HEK293 (cell line): ENCODE results near the gene CACNG4.

Source experiments
- CTCF ChIA-PET: fragments of 350-600 bp; formaldehyde crosslinking; extraction: SDS; loops from one replicate; lab custom pipeline; 2021; ENCODE audit warnings: antibody characterized with exemption; lab: Yijun Ruan, JAX
- POLR2A ChIA-PET: fragments of 300-600 bp; formaldehyde crosslinking; extraction: SDS; loops from one replicate; lab custom pipeline; 2020; ENCODE audit warnings: antibody characterized with exemption, inconsistent platforms; lab: Yijun Ruan, JAX
- H3K27ac ChIP-seq: fragments of 200-500 bp; sonication (Bioruptor generic); 2 replicates; pipeline ENCODE4 v1.5.1; 2014; ENCODE audit warnings: low read depth, low read length, control low read depth, inconsistent platforms; ENCODE audit errors: extremely low read depth
- H3K36me3 ChIP-seq, 2 experiments: fragments of 200-500 bp in 1 of 2; sonication (Bioruptor generic) in 1 of 2; 1 replicate in 1 of 2; 2 replicates in 1 of 2; pipeline ENCODE4 v1.5.1; 2014 to 2017; ENCODE audit warnings: inconsistent platforms in 2 of 2, low read length in 2 of 2; ENCODE audit not compliant: control insufficient read depth in 2 of 2, insufficient read depth in 1 of 2
- H3K4me1 ChIP-seq: fragments of 200-500 bp; sonication (Bioruptor generic); 2 replicates; pipeline ENCODE4 v1.5.1; 2014; ENCODE audit warnings: mild to moderate bottlenecking, low read length, inconsistent platforms; ENCODE audit not compliant: control insufficient read depth, insufficient read depth
- H3K4me3 ChIP-seq: 2 replicates; pipeline ENCODE4 v1.5.1; 2011; ENCODE audit warnings: low read depth, mild to moderate bottlenecking, control low read depth, low read length, moderate library complexity
- H3K9me3 ChIP-seq: fragments of 200-500 bp; sonication (Bioruptor generic); 2 replicates; pipeline ENCODE4 v1.5.1; 2014; ENCODE audit warnings: low read depth, low read length, inconsistent platforms; ENCODE audit not compliant: control insufficient read depth, insufficient read depth
- BCL6B ChIP-seq: fragments of 450-650 bp; formaldehyde crosslinking; IDR thresholded peaks from 2 replicates; pipeline ENCODE4 v1.5.1; 2017; ENCODE audit warnings: missing biosample characterization, missing genetic modification characterization
- CTCF ChIP-seq: fragments of 450-650 bp; formaldehyde crosslinking; IDR thresholded peaks from 2 replicates; pipeline ENCODE4 v1.5.1; 2016; ENCODE audit warnings: missing biosample characterization, missing genetic modification characterization
- ELK4 ChIP-seq: IDR thresholded peaks from 2 replicates; pipeline ENCODE4 v1.6.1; 2011; ENCODE audit warnings: mild to moderate bottlenecking, low read depth, low read length, borderline replicate concordance
- HOXC10 ChIP-seq: sonication (generic); formaldehyde crosslinking; IDR thresholded peaks from 2 replicates; pipeline ENCODE4 v1.8.1; 2023; ENCODE audit warnings: mild to moderate bottlenecking, missing genetic modification reagents
- SCRT1 ChIP-seq: fragments of 450-650 bp; formaldehyde crosslinking; IDR thresholded peaks from 2 replicates; pipeline ENCODE4 v1.5.1; 2016; ENCODE audit warnings: missing biosample characterization, missing genetic modification characterization, borderline replicate concordance
- SCRT2 ChIP-seq: fragments of 450-650 bp; formaldehyde crosslinking; IDR thresholded peaks from 2 replicates; pipeline ENCODE4 v1.5.1; 2016; ENCODE audit warnings: missing biosample characterization, missing genetic modification characterization
- ZEB2 ChIP-seq: fragments of 450-650 bp; formaldehyde crosslinking; IDR thresholded peaks from 2 replicates; pipeline ENCODE4 v1.5.1; 2016; ENCODE audit warnings: missing biosample characterization, missing genetic modification characterization
- ZNF114 ChIP-seq: fragments of 450-650 bp; formaldehyde crosslinking; IDR thresholded peaks from 2 replicates; pipeline ENCODE4 v1.5.0; 2017; ENCODE audit warnings: missing biosample characterization, missing genetic modification characterization
- ZNF175 ChIP-seq: fragments of 450-650 bp; formaldehyde crosslinking; IDR thresholded peaks from 2 replicates; pipeline ENCODE4 v1.5.1; 2016; ENCODE audit warnings: missing biosample characterization, missing genetic modification characterization
- ZNF214 ChIP-seq: fragments of 450-650 bp; formaldehyde crosslinking; IDR thresholded peaks from 2 replicates; pipeline ENCODE4 v1.5.1; 2017; ENCODE audit warnings: missing biosample characterization, mild to moderate bottlenecking, missing genetic modification characterization, borderline replicate concordance
- ZNF280D ChIP-seq: fragments of 450-650 bp; formaldehyde crosslinking; IDR thresholded peaks from 2 replicates; pipeline ENCODE4 v1.5.1; 2016; ENCODE audit warnings: missing biosample characterization, missing genetic modification characterization
- ZNF394 ChIP-seq: fragments of 450-650 bp; formaldehyde crosslinking; IDR thresholded peaks from 2 replicates; pipeline ENCODE4 v1.5.1; 2016; ENCODE audit warnings: missing biosample characterization, missing genetic modification characterization, mild to moderate bottlenecking, moderate library complexity, borderline replicate concordance
- ZNF416 ChIP-seq: fragments of 450-650 bp; formaldehyde crosslinking; IDR thresholded peaks from 2 replicates; pipeline ENCODE4 v1.5.1; 2016; ENCODE audit warnings: missing biosample characterization, missing genetic modification characterization
- ZNF521 ChIP-seq: fragments of 450-650 bp; formaldehyde crosslinking; IDR thresholded peaks from 2 replicates; pipeline ENCODE4 v1.5.1; 2017; ENCODE audit warnings: missing biosample characterization, mild to moderate bottlenecking, missing genetic modification characterization
- ZNF530 ChIP-seq: fragments of 450-650 bp; formaldehyde crosslinking; IDR thresholded peaks from 2 replicates; pipeline ENCODE4 v1.5.1; 2016; ENCODE audit warnings: low read depth, missing biosample characterization, missing genetic modification characterization
- ZNF571 ChIP-seq: fragments of 450-650 bp; formaldehyde crosslinking; IDR thresholded peaks from 2 replicates; pipeline ENCODE4 v1.5.0; 2017; ENCODE audit warnings: missing biosample characterization, missing genetic modification characterization
- ZNF600 ChIP-seq: fragments of 450-650 bp; formaldehyde crosslinking; IDR thresholded peaks from 2 replicates; pipeline ENCODE4 v1.5.1; 2016; ENCODE audit warnings: missing biosample characterization, missing genetic modification characterization
- ZNF776 ChIP-seq: fragments of 450-650 bp; formaldehyde crosslinking; IDR thresholded peaks from 2 replicates; pipeline ENCODE4 v1.5.0; 2017; ENCODE audit warnings: missing biosample characterization, missing genetic modification characterization, borderline replicate concordance
- ZSCAN5A ChIP-seq: fragments of 450-650 bp; formaldehyde crosslinking; IDR thresholded peaks from 2 replicates; pipeline ENCODE4 v1.5.1; 2016; ENCODE audit warnings: missing biosample characterization, missing genetic modification characterization
- ZXDB ChIP-seq: fragments of 450-650 bp; formaldehyde crosslinking; IDR thresholded peaks from 2 replicates; pipeline ENCODE4 v1.5.1; 2016; ENCODE audit warnings: missing biosample characterization, missing genetic modification characterization

Gene CACNG4

GRCh38 chr17:66966298-66966697 is 1.8 kb downstream of the CACNG4 start:
- H3K36me3 ChIP-seq: no peaks in the 10 kb centered on the region
- no peaks in the 10 kb centered on the region for H3K9me3 ChIP-seq
- no peak overlapping the region for H3K27ac ChIP-seq
- H3K4me3 ChIP-seq: no peak overlapping the region
- TF ChIP-seq SCRT1 (tag by site-specific recombination): 0 out of 2 replicates have a peak, but pooled peaks have one; percentile 0
- TF ChIP-seq ZNF530 (tag by site-specific recombination): no peak
- TF ChIP-seq ZNF600 (tag by site-specific recombination): peak; percentile 83
- no peak for TF ChIP-seq ZNF214 (tag by site-specific recombination)
- TF ChIP-seq SCRT2: 0 out of 2 replicates have a peak, but pooled peaks have one; percentile 1
- no peaks in the 10 kb centered on the region for H3K4me1 ChIP-seq
- ChIA-PET CTCF (interaction anchor here (0.7 kb wide), 1 partner anchor 15 kb away, joined by 3 read pairs; no protein-coding TSS in a partner anchor), POLR2A (no interaction called here)

GRCh38 chr17:66966704-66967418 is 2.4 kb downstream of the CACNG4 start:
- CTCF ChIA-PET: interaction anchor here (0.6 to 0.9 kb wide), 3 partner anchors 15 to 767 kb away, joined by 3 to 5 read pairs (median 3); no protein-coding TSS in a partner anchor
- Histone ChIP-seq H3K4me1 (no peaks in the 10 kb centered on the region), H3K9me3 (no peaks in the 10 kb centered on the region), H3K4me3 (no peak overlapping the region), H3K36me3 (no peaks in the 10 kb centered on the region), H3K27ac (no peak overlapping the region)
- POLR2A ChIA-PET: no interaction called here
- TF ChIP-seq ZNF521 (tag by site-specific recombination) (no peak), ELK4 (no peak), BCL6B (tag by site-specific recombination) (no peak), ZNF571 (tag by site-specific recombination) (no peak), ZNF394 (no peak), ZNF280D (no peak), ZEB2 (tag by site-specific recombination) (no peak), ZNF175 (tag by site-specific recombination) (no peak), ZNF776 (no peak), ZSCAN5A (tag by site-specific recombination) (no peak), ZXDB (no peak), HOXC10 (CRISPR knock-in tag) (no peak), ZNF114 (tag by site-specific recombination) (no peak), ZNF416 (tag by site-specific recombination) (no peak), CTCF (no peak)
